PC-3 (cell line): ENCODE measurements around the gene CENPC.

Experiments
- CTCF ChIP-seq: fragments of 300-600 bp; sonication (generic); conservative IDR thresholded peaks from 2 replicates; pipeline ENCODE4 v1.5.1; 2017; ENCODE audit warnings: antibody characterized with exemption, low read depth, mild to moderate bottlenecking, low read length
- EZH2phosphoT487 ChIP-seq: fragments of 300-600 bp; sonication (generic); IDR thresholded peaks from 2 replicates; pipeline ENCODE4 v1.6.1; 2018; ENCODE audit warnings: mild to moderate bottlenecking, antibody characterized with exemption, low read length, borderline replicate concordance

- TF ChIP-seq EZH2phosphoT487 (no peak), CTCF (no peak)
These were observed 64.5 kb downstream of the CENPC start for GRCh38 chr4:67480810-67481209.
